ENCODE results near the gene TNNI2. TPM values are rescaled to one million over a fixed set of nuclear protein-coding genes. Genes with fewer than 3 reads are reported as not detected.

Gene TNNI2
- total RNA-seq, 1 experiment from 2014 or later: not detected

- no peaks in the 10 kb centered on the region for H3K9me3 ChIP-seq (ENCODE audit: control insufficient read depth, low read depth, low read length)
- H2BK12ac ChIP-seq (ENCODE audit: insufficient read length, low read depth, low read length): no peak overlapping the region
- H3K4me1 Mint-ChIP-seq: no peaks in the 10 kb centered on the region
- no peak overlapping the region for H3K27ac Mint-ChIP-seq
- no peak overlapping the region for H3K9ac ChIP-seq (ENCODE audit: extremely low read depth, insufficient read length, low read length)
- H3K14ac ChIP-seq (ENCODE audit: insufficient read depth, low read length): no peak overlapping the region
- no peaks in the 10 kb centered on the region for H3K79me1 ChIP-seq (ENCODE audit: insufficient read depth, low read depth, low read length, poor library complexity, severe bottlenecking)
- no peak overlapping the region for H4K91ac ChIP-seq (ENCODE audit: insufficient read length, low read depth, low read length)
- no peak overlapping the region for H2AK5ac ChIP-seq (ENCODE audit: insufficient read length, low read length)
- no CpG with 5 or more reads among the region's 26 CpGs for WGBS (ENCODE audit: extremely low coverage, insufficient read length, low lambda C conversion rate)
- no peaks in the 10 kb centered on the region for H4K20me1 ChIP-seq (ENCODE audit: control insufficient read depth, insufficient read depth, insufficient read length)
- H4K8ac ChIP-seq (replicated peaks; ENCODE audit: insufficient read length, low read depth, low read length): no peak overlapping the region
- no peaks in the 10 kb centered on the region for H3K36me3 Mint-ChIP-seq (ENCODE audit: insufficient read depth in 1 of 3, low read depth in 3 of 3)
- H3K27me3 Mint-ChIP-seq (ENCODE audit: low read depth): peaks cover 26% of the 10 kb centered on the region
- H2BK5ac ChIP-seq (ENCODE audit: insufficient read length, low read length): no peak overlapping the region
- peaks cover 0 to 6% of the 10 kb centered on the region in 2 experiments; a peak in 1 of 5 replicates for H3K9me3 Mint-ChIP-seq
- no peak overlapping the region for H3K4me3 Mint-ChIP-seq
- H3K79me2 ChIP-seq (ENCODE audit: insufficient read depth, low read length): no peaks in the 10 kb centered on the region
- no peaks in the 10 kb centered on the region for H3K27me3 ChIP-seq (ENCODE audit: insufficient read depth, low read length)
- H3K27ac ChIP-seq (ENCODE audit: insufficient read length, low read depth, low read length): no peak overlapping the region
- H3K23ac ChIP-seq (ENCODE audit: insufficient read length, low read depth, low read length): no peak overlapping the region
- no peak overlapping the region for H3K56ac ChIP-seq (ENCODE audit: insufficient read length, low read depth, low read length)
- no peak overlapping the region for H2BK120ac ChIP-seq (ENCODE audit: low read depth, low read length, poor library complexity, severe bottlenecking)
- H4K5ac ChIP-seq (ENCODE audit: insufficient read length, low read depth, low read length): no peak overlapping the region
- no peak overlapping the region for H3K4ac ChIP-seq (ENCODE audit: low read depth, low read length)
- peak; percentile 95 for TF ChIP-seq CTCF (conservative IDR thresholded peaks at IDR 0.05)
- H2AFZ ChIP-seq (ENCODE audit: low read length): no peak overlapping the region
- DNase-seq: peak; percentile 94
- no peaks in the 10 kb centered on the region for H3K23me2 ChIP-seq (ENCODE audit: insufficient read length, low read depth, low read length, poor library complexity, severe bottlenecking)
- no peak overlapping the region for H3K18ac ChIP-seq (ENCODE audit: insufficient read length, low read depth, low read length)
- no peak overlapping the region for H3K4me2 ChIP-seq (ENCODE audit: insufficient read depth, insufficient read length, low read length)
- H2BK15ac ChIP-seq (ENCODE audit: low read depth, low read length): no peak overlapping the region
- no peaks in the 10 kb centered on the region for H3K4me1 ChIP-seq (ENCODE audit: insufficient read depth, low read length)
- H3T11ph ChIP-seq (ENCODE audit: low read length): no peak overlapping the region
- H2BK20ac ChIP-seq (ENCODE audit: low read depth, low read length, poor library complexity, severe bottlenecking): no peak overlapping the region
Observed at GRCh38 chr11:1825039-1825740, 13.6 kb upstream of the TNNI2 start.

Measured in H9 (cell line).